DND-41 (cell line): Measurements from ENCODE around the gene DRGX.

Experiments
- ATAC-seq: fragments of 200-7000 bp; cut with Tn5 transposase; 3 replicates; pipeline ENCODE4 v1.9.1; 2021; ENCODE audit warnings: low read depth; ENCODE audit not compliant: insufficient read depth
- DNase-seq: peaks from one replicate; pipeline ENCODE4 v3.0.0-alpha.2; 2020
- H2AFZ ChIP-seq: 2 replicates; pipeline ENCODE4 v1.6.0; 2012; ENCODE audit warnings: low read depth, low read length
- H3K27ac ChIP-seq: 2 replicates; pipeline ENCODE4 v1.5.1; 2012; ENCODE audit warnings: low read length, inconsistent platforms
- H3K27me3 ChIP-seq: fragments of 200-600 bp; sonication (generic); 2 replicates; pipeline ENCODE4 v1.6.0; 2012; ENCODE audit warnings: low read length, mild to moderate bottlenecking, inconsistent platforms; ENCODE audit not compliant: insufficient read depth, poor library complexity
- H3K36me3 ChIP-seq: 2 replicates; pipeline ENCODE4 v1.5.1; 2012; ENCODE audit warnings: low read length, inconsistent platforms; ENCODE audit not compliant: insufficient read depth
- H3K4me1 ChIP-seq: 2 replicates; pipeline ENCODE4 v1.5.1; 2012; ENCODE audit warnings: mild to moderate bottlenecking, low read length; ENCODE audit not compliant: insufficient read depth
- H3K4me2 ChIP-seq: 2 replicates; pipeline ENCODE4 v1.6.0; 2012; ENCODE audit warnings: mild to moderate bottlenecking, moderate library complexity, low read length, inconsistent platforms; ENCODE audit not compliant: insufficient read depth
- H3K4me3 ChIP-seq, 2 experiments: fragments of 200-600 bp in 1 of 2; shearing (Covaris generic) in 1 of 2; 2 replicates each; pipeline ENCODE4 v1.5.1; 2012 to 2016; ENCODE audit warnings: inconsistent platforms in 2 of 2, low read length in 2 of 2, mild to moderate bottlenecking in 2 of 2, low read depth in 1 of 2, moderate library complexity in 1 of 2
- H3K79me2 ChIP-seq: 2 replicates; pipeline ENCODE4 v1.6.0; 2012; ENCODE audit warnings: low read length, inconsistent platforms; ENCODE audit not compliant: insufficient read depth
- H3K9ac ChIP-seq: 2 replicates; pipeline ENCODE4 v1.6.0; 2012; ENCODE audit warnings: low read depth, mild to moderate bottlenecking, inconsistent platforms, low read length, moderate library complexity
- H3K9me3 ChIP-seq: 2 replicates; pipeline ENCODE4 v1.5.1; 2012; ENCODE audit warnings: low read length, moderate library complexity, mild to moderate bottlenecking, inconsistent platforms; ENCODE audit not compliant: insufficient read depth, severe bottlenecking
- H4K20me1 ChIP-seq: 2 replicates; pipeline ENCODE4 v1.6.0; 2012; ENCODE audit warnings: low read length; ENCODE audit not compliant: insufficient read depth
- CTCF ChIP-seq: IDR thresholded peaks from 2 replicates; pipeline ENCODE4 v1.5.1; 2012; ENCODE audit warnings: borderline replicate concordance, low read length, moderate library complexity, mild to moderate bottlenecking; ENCODE audit not compliant: poor library complexity, severe bottlenecking; ENCODE audit errors: extremely low read depth
- EZH2 ChIP-seq: IDR thresholded peaks from 3 replicates; pipeline ENCODE4 v1.6.1; 2012; ENCODE audit warnings: borderline replicate concordance, low read depth, mild to moderate bottlenecking, moderate library complexity, low read length, inconsistent platforms; ENCODE audit not compliant: severe bottlenecking

The DRGX gene

GRCh38 chr10:49441488-49442476 is 45.9 kb upstream of the DRGX start:
- no peaks in the 10 kb centered on the region for H3K27me3 ChIP-seq
- H3K9ac ChIP-seq, result no peak overlapping the region
- H3K4me3 ChIP-seq, result no peak overlapping the region
- TF ChIP-seq EZH2 (no peak), CTCF (no peak)
- no peak for DNase-seq
- H4K20me1 ChIP-seq, result no peaks in the 10 kb centered on the region
- H3K4me1 ChIP-seq, result peaks cover 18% of the 10 kb centered on the region
- no peaks in the 10 kb centered on the region for H3K36me3 ChIP-seq
- ATAC-seq, result no peak
- peaks cover 2% of the 10 kb centered on the region for H3K9me3 ChIP-seq
- no peak overlapping the region for H3K4me2 ChIP-seq
- H2AFZ ChIP-seq, result no peak overlapping the region
- H3K27ac ChIP-seq, result no peak overlapping the region
- no peaks in the 10 kb centered on the region for H3K79me2 ChIP-seq

DNA sequence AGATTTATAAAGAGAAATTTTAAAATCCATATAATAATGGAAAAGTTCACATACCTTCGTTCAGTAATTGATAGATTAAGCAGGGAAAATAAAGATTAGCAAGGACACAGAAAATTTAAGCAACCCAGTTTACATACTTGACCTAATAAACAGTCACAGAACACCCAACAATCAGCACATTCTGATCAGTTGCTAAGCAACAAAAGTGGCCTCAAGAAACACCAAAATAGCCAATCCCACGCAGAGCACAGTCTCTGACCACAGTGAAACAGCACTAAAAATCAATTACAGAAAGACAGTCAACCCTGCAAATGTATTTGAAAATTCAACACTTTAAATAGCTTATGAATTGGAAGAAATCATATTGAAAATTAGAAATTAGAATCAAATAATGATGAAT is 39.3 kb upstream of the DRGX start:
- no peak overlapping the region for H3K4me2 ChIP-seq
- no peak overlapping the region for H2AFZ ChIP-seq
- no peaks in the 10 kb centered on the region for H3K79me2 ChIP-seq
- peaks cover 2% of the 10 kb centered on the region for H3K9me3 ChIP-seq
- no peaks in the 10 kb centered on the region for H3K36me3 ChIP-seq
- DNase-seq, result no peak
- no peak overlapping the region for H3K9ac ChIP-seq
- no peaks in the 10 kb centered on the region for H4K20me1 ChIP-seq
- no peak overlapping the region for H3K27ac ChIP-seq
- no peaks in the 10 kb centered on the region for H3K4me1 ChIP-seq
- TF ChIP-seq CTCF (no peak), EZH2 (no peak)
- ATAC-seq, result no peak
- H3K4me3 ChIP-seq, result no peak overlapping the region
- H3K27me3 ChIP-seq, result no peaks in the 10 kb centered on the region

GRCh38 chr10:49433069-49433468 is 37.2 kb upstream of the DRGX start:
- no peak for TF ChIP-seq CTCF
- TF ChIP-seq EZH2, result no peak
- no peak overlapping the region for H3K4me2 ChIP-seq
- ATAC-seq, result no peak
- H3K79me2 ChIP-seq, result no peaks in the 10 kb centered on the region
- H3K27me3 ChIP-seq, result no peaks in the 10 kb centered on the region
- DNase-seq, result no peak
- H3K9ac ChIP-seq, result no peak overlapping the region
- H3K4me3 ChIP-seq, result no peak overlapping the region
- no peaks in the 10 kb centered on the region for H4K20me1 ChIP-seq
- H3K9me3 ChIP-seq, result no peaks in the 10 kb centered on the region
- no peaks in the 10 kb centered on the region for H3K4me1 ChIP-seq
- H3K36me3 ChIP-seq, result no peaks in the 10 kb centered on the region
- H3K27ac ChIP-seq, result no peak overlapping the region
- no peak overlapping the region for H2AFZ ChIP-seq
